ENCODE results near the gene RASGRP4. TPM values are rescaled to one million over a fixed set of nuclear protein-coding genes. Genes with fewer than 3 reads are reported as not detected.

RASGRP4 gene
- polyA plus RNA-seq, 1 donor, result 1.5 TPM

DNA sequence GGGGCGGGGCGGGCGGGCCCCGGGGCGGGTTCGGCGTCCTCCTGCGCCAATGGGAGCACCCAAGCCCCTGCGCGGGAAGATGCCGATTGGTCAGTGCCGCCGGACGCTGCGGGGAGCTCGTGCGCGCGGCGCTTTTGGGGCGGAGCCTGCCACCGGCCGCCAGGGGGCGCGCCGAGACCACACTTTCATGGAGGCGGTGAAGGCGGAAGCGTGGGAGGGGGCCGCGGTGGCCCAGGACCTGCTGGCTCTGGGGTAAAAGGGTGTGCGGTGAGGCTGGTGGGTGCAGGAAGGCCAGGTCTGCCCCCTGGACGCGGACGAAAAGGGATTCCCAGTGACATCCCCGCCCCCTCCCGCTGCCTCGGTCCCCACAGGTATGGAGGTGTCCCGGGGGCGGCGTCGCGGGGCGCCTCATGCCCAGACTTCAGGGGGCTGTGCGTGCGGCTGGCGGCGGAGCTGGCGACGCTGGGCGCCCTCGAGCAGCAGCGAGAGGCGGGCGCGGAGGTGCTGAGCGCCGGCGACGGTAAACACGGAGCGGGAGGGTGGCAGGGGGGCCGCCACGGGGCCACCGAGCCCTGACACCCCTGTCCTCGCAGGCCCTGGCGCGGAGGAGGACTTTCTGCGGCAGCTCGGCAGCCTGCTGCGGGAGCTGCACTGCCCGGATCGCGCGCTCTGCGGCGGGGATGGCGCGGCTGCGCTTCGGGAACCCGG is 22.9 kb downstream of the RASGRP4 start, which contains the start of gene FAM98C:
Gene FAM98C (plus strand): TSS at position 127 of the 708 bp plus-strand sequence. CDS start 61 bp downstream, at position 188.
- WGBS (ENCODE audit: insufficient coverage, low lambda C conversion rate), result no CpG with 5 or more reads among the region's 82 CpGs

DNA sequence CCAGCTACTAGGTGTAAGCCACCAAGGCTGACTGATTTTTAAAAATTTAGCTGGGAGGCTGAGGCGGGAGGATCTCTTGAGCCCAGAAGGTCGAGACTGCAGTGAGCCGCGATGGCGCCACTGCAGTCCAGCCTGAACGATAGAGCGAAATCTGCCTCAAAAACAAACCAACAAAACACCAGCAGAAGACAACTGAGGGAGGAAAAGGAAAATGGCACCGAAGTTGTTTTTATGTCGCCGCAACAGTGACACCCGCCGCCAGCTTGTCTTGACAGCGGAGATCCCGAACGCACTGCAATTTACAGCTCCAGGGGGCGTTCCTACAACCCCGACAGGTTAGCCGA is 23.4 kb downstream of the RASGRP4 start:
- H3K36me3 ChIP-seq (ENCODE audit: control insufficient read depth, insufficient read depth, low read length), result peaks cover 18% of the 10 kb centered on the region
- no peaks in the 10 kb centered on the region for H3K9me3 ChIP-seq (ENCODE audit: control insufficient read depth, low read depth, low read length)
- DNase-seq, result no peak
- no CpG with 5 or more reads among the region's 18 CpGs for WGBS (ENCODE audit: insufficient coverage, low lambda C conversion rate)
- peaks cover 6% of the 10 kb centered on the region for H3K4me1 ChIP-seq (ENCODE audit: control insufficient read depth, insufficient read depth, low read length)
- H3K27ac ChIP-seq (ENCODE audit: low read length), result peak overlapping the region; percentile 54
- H3K4me3 ChIP-seq (ENCODE audit: low read length), result peak overlapping the region; percentile 47
- peaks cover 15% of the 10 kb centered on the region for H3K27me3 ChIP-seq (ENCODE audit: control insufficient read depth, insufficient read depth, low read length)

More for the DNA sequence above, 22.9 kb downstream of the RASGRP4 start, which contains the start of gene FAM98C:
- Histone ChIP-seq H3K27me3 (ENCODE audit: control insufficient read depth, insufficient read depth, low read length) (peaks cover 11% of the 10 kb centered on the region), H3K4me1 (ENCODE audit: control insufficient read depth, insufficient read depth, low read length) (peaks cover 6% of the 10 kb centered on the region), H3K36me3 (ENCODE audit: control insufficient read depth, insufficient read depth, low read length) (peaks cover 18% of the 10 kb centered on the region), H3K4me3 (ENCODE audit: low read length) (peak within 1 kb of the TSS; percentile 92), H3K9me3 (ENCODE audit: control insufficient read depth, low read depth, low read length) (no peaks in the 10 kb centered on the region), H3K27ac (ENCODE audit: low read length) (peak within 1 kb of the TSS; percentile 74)
- DNase-seq, result peak; percentile 97 to 98

DNA sequence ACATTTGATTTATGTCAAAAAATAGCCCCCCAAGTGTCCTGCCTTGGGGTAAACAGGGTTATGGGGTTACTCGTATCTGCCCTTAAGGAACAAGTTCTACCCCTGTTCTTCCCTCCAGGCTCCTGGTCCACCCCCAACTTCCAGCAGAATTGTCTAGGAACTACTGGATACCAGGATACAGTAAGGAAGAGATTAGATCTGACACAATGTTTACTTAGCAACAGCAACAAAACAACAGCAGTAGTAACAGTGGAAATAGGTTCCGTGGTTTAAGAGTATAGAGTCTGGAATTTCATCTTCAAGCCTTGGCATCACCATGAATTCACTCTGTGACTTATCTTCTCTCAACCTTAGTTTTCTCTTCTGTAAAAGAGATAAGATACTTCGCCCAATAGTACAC is 24.9 kb downstream of the RASGRP4 start:
- Histone ChIP-seq H3K9me3 (ENCODE audit: control insufficient read depth, low read depth, low read length) (no peaks in the 10 kb centered on the region), H3K27me3 (ENCODE audit: control insufficient read depth, insufficient read depth, low read length) (peaks cover 29% of the 10 kb centered on the region), H3K36me3 (ENCODE audit: control insufficient read depth, insufficient read depth, low read length) (peaks cover 10% of the 10 kb centered on the region), H3K4me3 (ENCODE audit: low read length) (no peak overlapping the region), H3K27ac (ENCODE audit: low read length) (no peak overlapping the region), H3K4me1 (ENCODE audit: control insufficient read depth, insufficient read depth, low read length) (peaks cover 6% of the 10 kb centered on the region)
- no CpG with 5 or more reads among the region's 3 CpGs for WGBS (ENCODE audit: insufficient coverage, low lambda C conversion rate)
- no peak for DNase-seq

DNA sequence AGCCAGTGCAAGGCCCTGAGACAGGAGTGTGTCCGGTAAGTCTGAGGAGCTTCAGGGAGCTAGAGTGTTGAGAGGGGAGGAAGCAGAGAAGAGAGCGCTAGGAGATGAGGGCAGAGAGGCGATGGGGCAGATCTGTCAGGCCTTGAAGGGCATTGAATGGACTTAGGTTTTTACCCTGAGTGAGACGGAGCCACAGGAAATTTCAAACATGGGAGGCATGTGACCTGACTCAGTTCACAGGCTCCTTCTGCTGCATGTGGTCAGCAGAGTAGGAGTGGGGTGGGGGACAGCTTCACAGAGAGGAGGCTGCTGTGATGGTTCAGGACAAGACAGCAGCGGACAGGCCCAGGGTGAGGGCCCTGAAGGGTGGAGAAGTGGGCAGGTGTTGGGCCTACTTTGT is 25.7 kb downstream of the RASGRP4 start:
- Histone ChIP-seq H3K4me1 (ENCODE audit: control insufficient read depth, insufficient read depth, low read length) (peaks cover 6% of the 10 kb centered on the region), H3K27ac (ENCODE audit: low read length) (no peak overlapping the region), H3K4me3 (ENCODE audit: low read length) (no peak overlapping the region), H3K9me3 (ENCODE audit: control insufficient read depth, low read depth, low read length) (no peaks in the 10 kb centered on the region), H3K27me3 (ENCODE audit: control insufficient read depth, insufficient read depth, low read length) (peaks cover 31% of the 10 kb centered on the region), H3K36me3 (ENCODE audit: control insufficient read depth, insufficient read depth, low read length) (peaks cover 7% of the 10 kb centered on the region)
- no peak for DNase-seq
- no CpG with 5 or more reads among the region's 5 CpGs for WGBS (ENCODE audit: insufficient coverage, low lambda C conversion rate)

DNA sequence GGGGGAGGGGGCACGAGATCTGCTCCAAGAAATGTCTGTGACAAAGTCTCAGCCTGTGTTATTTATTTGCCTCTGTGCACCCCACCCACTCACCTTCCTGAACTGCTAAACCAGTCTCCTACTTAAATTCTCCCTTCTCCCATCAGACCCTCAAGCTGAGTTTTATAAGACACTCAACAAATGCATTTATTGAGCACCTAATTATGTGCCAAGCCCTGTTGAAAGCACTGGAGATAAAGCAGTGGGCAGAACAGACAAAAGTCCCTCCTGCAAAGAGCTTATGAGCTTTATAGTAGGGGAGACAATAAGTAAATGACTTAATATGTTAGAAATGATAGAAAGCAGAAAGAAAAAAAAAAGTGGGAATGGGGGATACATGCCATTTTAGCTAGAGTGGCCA is 26.5 kb downstream of the RASGRP4 start:
- no peaks in the 10 kb centered on the region for H3K9me3 ChIP-seq (ENCODE audit: control insufficient read depth, low read depth, low read length)
- no peak overlapping the region for H3K4me3 ChIP-seq (ENCODE audit: low read length)
- H3K4me1 ChIP-seq (ENCODE audit: control insufficient read depth, insufficient read depth, low read length), result peaks cover 12% of the 10 kb centered on the region
- H3K36me3 ChIP-seq (ENCODE audit: control insufficient read depth, insufficient read depth, low read length), result no peaks in the 10 kb centered on the region
- no peak for DNase-seq
- H3K27me3 ChIP-seq (ENCODE audit: control insufficient read depth, insufficient read depth, low read length), result peaks cover 38% of the 10 kb centered on the region
- H3K27ac ChIP-seq (ENCODE audit: low read length), result no peak overlapping the region
- WGBS (ENCODE audit: insufficient coverage, low lambda C conversion rate), result no CpG with 5 or more reads among the region's 1 CpG

DNA sequence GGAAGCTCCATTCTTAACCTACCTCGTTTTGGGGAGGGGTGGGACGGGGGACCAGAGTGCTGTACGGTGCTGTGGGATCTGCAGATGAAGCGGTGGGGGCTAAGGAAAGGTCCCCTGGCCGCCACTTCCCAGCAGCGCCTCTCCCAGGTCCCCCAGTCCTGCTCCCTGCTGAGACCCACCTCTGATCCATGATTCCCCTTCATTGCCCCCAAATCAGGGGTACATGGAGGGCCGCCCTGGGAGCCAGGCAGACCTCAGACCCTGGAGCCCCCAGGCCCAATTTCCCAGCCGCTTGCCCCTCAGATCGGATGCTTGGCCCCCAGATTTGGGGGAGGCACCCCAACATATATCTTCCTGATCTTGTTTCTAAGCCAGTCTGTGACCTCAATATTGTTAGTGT is 26.9 kb downstream of the RASGRP4 start:
- no peak overlapping the region for H3K27ac ChIP-seq (ENCODE audit: low read length)
- no CpG with 5 or more reads among the region's 9 CpGs for WGBS (ENCODE audit: insufficient coverage, low lambda C conversion rate)
- no peak for DNase-seq
- H3K27me3 ChIP-seq (ENCODE audit: control insufficient read depth, insufficient read depth, low read length), result peaks cover 43% of the 10 kb centered on the region
- H3K36me3 ChIP-seq (ENCODE audit: control insufficient read depth, insufficient read depth, low read length), result no peaks in the 10 kb centered on the region
- H3K4me1 ChIP-seq (ENCODE audit: control insufficient read depth, insufficient read depth, low read length), result peaks cover 9% of the 10 kb centered on the region
- no peak overlapping the region for H3K4me3 ChIP-seq (ENCODE audit: low read length)
- no peaks in the 10 kb centered on the region for H3K9me3 ChIP-seq (ENCODE audit: control insufficient read depth, low read depth, low read length)

DNA sequence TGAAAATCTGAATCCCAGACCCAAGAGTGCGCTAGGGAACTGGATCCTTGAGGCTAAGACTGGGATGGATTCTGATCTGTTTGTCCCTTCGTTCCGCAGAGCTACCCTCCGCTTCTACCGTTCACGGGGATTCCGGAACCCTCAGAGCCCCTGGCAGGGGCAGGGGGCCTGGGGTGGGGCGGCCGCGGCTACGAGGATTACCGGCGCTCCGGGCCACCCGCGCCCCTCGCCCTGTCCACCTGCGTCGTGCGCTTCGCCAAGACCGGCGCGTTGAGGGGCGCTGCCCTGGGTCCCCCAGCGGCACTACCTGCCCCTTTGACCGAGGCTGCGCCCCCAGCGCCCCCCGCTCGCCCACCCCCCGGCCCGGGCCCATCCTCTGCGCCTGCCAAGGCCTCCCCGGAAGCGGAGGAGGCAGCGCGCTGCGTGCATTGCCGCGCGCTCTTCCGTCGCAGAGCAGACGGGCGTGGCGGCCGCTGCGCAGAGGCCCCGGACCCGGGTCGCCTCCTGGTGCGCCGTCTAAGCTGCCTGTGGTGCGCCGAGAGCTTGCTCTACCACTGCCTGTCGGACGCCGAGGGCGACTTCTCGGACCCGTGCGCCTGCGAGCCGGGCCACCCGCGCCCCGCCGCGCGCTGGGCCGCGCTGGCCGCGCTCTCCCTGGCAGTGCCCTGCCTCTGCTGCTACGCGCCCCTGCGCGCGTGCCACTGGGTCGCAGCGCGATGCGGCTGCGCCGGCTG is 30.5 kb downstream of the RASGRP4 start:
- Histone ChIP-seq H3K4me3 (ENCODE audit: low read length) (peak overlapping the region; percentile 25), H3K9me3 (ENCODE audit: control insufficient read depth, low read depth, low read length) (no peaks in the 10 kb centered on the region), H3K27me3 (ENCODE audit: control insufficient read depth, insufficient read depth, low read length) (peaks cover 54% of the 10 kb centered on the region), H3K4me1 (ENCODE audit: control insufficient read depth, insufficient read depth, low read length) (peaks cover 21% of the 10 kb centered on the region), H3K36me3 (ENCODE audit: control insufficient read depth, insufficient read depth, low read length) (no peaks in the 10 kb centered on the region), H3K27ac (ENCODE audit: low read length) (peak overlapping the region; percentile 41)
- DNase-seq, result peak in 1 of 2 donors; percentile 67
- WGBS (ENCODE audit: insufficient coverage, low lambda C conversion rate), result no CpG with 5 or more reads among the region's 86 CpGs

DNA sequence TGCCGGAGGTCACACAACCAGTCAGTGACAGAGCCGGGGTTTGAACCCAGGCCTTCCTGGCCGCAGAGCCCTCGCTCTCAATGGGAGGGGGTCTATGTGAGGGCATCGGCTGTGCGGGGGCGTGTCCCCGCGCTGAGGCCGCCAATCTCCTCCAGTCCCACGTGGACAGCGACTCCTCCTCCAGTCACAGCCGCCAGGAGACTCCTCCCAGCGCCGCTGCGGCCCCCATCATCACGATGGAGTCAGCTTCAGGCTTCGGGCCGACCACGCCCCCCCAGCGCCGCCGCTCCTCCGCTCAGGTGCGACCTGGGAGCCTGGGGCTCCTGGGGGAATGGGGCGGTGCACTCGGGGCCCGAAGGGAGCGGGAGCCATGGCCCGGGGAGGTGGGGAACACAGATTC is 31.5 kb downstream of the RASGRP4 start:
- H3K36me3 ChIP-seq (ENCODE audit: control insufficient read depth, insufficient read depth, low read length), result no peaks in the 10 kb centered on the region
- peak; percentile 83 to 91 for DNase-seq
- H3K9me3 ChIP-seq (ENCODE audit: control insufficient read depth, low read depth, low read length), result peaks cover 3% of the 10 kb centered on the region
- peak overlapping the region; percentile 41 for H3K27ac ChIP-seq (ENCODE audit: low read length)
- no CpG with 5 or more reads among the region's 30 CpGs for WGBS (ENCODE audit: insufficient coverage, low lambda C conversion rate)
- H3K27me3 ChIP-seq (ENCODE audit: control insufficient read depth, insufficient read depth, low read length), result peaks cover 60% of the 10 kb centered on the region
- H3K4me1 ChIP-seq (ENCODE audit: control insufficient read depth, insufficient read depth, low read length), result peaks cover 21% of the 10 kb centered on the region
- peak overlapping the region; percentile 25 for H3K4me3 ChIP-seq (ENCODE audit: low read length)

DNA sequence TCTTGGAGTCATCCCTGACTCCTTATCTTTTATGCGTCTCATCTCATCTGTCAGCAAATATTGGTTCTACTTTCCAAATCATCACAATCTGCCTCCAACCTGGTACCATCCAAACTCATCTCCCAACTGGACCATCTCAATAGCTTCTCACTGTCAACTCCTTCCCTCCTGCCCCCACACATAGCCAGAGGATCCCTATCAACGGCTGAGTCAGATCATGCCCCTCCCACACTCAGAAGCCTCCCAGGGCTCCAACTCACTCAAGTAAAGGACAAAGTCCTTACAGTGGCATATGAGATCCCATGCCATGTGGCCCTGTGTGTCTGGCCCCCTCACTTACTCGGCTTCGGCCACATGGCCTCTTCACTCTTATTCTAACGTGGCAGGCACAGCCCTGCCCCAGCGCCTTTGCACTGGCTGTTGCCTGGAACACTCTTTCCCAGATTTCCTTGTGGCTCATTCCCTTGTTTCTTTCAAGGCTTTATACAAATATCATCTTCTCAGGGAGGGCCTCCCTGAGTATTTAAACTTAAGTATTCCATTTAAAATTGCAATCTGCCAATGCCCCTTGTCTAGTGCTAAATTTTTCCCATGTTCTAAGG is 33.2 kb downstream of the RASGRP4 start:
- Histone ChIP-seq H3K9me3 (ENCODE audit: control insufficient read depth, low read depth, low read length) (peaks cover 3% of the 10 kb centered on the region), H3K27me3 (ENCODE audit: control insufficient read depth, insufficient read depth, low read length) (peaks cover 64% of the 10 kb centered on the region), H3K36me3 (ENCODE audit: control insufficient read depth, insufficient read depth, low read length) (no peaks in the 10 kb centered on the region), H3K27ac (ENCODE audit: low read length) (peak overlapping the region; percentile 46), H3K4me3 (ENCODE audit: low read length) (no peak overlapping the region), H3K4me1 (ENCODE audit: control insufficient read depth, insufficient read depth, low read length) (peaks cover 32% of the 10 kb centered on the region)
- peak; percentile 87 to 91 for DNase-seq
- no CpG with 5 or more reads among the region's 6 CpGs for WGBS (ENCODE audit: insufficient coverage, low lambda C conversion rate)

DNA sequence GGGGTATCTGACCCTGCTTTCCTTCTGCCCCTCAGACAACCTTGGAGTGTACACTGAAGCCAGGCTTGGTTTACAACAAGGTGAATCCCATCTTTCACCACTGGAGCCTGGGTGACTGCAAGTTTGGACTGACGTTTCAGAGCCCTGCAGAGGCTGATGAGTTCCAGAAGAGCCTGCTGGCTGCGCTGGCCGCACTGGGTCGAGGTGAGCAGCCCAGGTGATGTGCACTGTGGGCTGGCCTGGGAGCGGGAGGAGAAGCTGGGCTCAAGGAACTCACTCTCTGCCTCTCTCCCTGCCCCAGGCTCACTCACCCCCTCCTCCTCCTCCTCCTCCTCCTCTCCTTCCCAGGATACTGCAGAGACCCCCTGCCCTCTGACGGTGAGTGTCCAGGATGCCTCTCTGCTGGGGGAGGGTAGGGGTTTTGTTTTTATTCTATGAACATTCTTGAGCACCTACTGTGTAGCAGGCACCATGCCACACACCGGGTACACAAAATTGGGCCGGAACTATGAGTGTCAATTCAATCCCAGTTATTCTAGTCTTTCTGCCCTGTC is 34.0 kb downstream of the RASGRP4 start:
- Histone ChIP-seq H3K27me3 (ENCODE audit: control insufficient read depth, insufficient read depth, low read length) (peaks cover 64% of the 10 kb centered on the region), H3K4me3 (ENCODE audit: low read length) (no peak overlapping the region), H3K4me1 (ENCODE audit: control insufficient read depth, insufficient read depth, low read length) (peaks cover 40% of the 10 kb centered on the region), H3K9me3 (ENCODE audit: control insufficient read depth, low read depth, low read length) (peaks cover 7% of the 10 kb centered on the region), H3K27ac (ENCODE audit: low read length) (no peak overlapping the region), H3K36me3 (ENCODE audit: control insufficient read depth, insufficient read depth, low read length) (no peaks in the 10 kb centered on the region)
- no peak for DNase-seq
- WGBS (ENCODE audit: insufficient coverage, low lambda C conversion rate), result no CpG with 5 or more reads among the region's 8 CpGs

Measured in large intestine (tissue), 3 donors.